ENCODE results near the gene SMIM20.
A peak's percentile ranks its signal among the peaks of the same experiment; 100 is the strongest.
"Not testable (repeated sequence)": the region's sequence is repeated elsewhere in the genome, so short reads cannot be mapped to it uniquely, and the experiment has no call there.

SMIM20 gene

DNA sequence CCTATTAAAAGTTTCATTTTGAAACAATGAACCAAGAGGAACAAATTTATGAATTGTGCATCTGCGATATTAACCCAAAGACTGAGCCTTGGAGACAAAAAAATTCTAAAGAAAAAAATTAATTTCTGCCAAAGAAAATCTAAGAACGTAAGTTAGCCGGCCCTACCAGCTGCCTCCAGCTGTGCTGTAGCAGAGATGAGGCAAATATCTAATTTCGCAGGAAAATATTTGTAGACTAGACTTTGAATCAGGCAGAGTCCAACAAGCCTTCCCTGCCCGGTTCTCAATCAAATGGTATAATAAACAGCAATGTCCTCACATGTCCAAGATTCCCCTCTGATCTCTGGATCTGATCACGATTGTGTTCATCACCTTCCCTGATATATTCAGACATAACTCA lies 21.2 kb upstream of the SMIM20 start:
- DNase-seq, result no peak

DNA sequence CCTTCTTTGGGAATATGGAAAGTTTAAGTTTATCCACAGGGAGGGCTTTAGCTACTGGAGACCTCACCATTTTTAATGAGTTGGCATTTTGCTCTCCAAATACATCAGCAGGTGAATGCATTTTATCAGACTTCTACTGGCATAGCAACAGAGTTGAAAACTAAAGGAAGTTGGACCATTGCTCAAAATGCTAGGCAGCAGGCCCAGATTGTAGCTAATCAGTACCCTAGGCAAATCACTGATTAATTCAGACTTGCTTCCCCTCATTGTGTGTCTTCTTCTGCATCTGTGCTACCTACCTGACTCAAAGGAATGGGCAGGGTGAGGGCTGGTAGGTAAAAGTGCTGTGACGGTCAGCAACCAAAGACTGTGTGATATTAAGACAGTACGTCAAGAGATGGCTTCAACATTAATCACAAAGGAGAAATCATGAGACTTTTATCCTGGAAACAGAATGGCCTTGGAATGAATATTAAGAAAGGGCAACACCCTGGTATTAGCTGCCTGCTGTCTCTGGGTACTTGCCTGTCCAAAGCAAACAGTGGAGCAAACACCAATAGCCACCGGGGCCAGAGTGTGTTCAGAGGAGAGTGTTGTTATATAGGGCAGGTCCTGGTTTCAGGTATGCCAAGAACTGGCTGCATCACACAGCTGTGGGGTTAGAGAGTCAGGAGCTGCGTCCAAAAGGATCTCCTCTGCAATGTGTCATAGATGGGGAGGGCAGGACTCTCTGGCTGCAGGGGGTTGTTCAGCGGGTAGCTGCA lies 17.1 kb upstream of the SMIM20 start:
- no peak for DNase-seq

DNA sequence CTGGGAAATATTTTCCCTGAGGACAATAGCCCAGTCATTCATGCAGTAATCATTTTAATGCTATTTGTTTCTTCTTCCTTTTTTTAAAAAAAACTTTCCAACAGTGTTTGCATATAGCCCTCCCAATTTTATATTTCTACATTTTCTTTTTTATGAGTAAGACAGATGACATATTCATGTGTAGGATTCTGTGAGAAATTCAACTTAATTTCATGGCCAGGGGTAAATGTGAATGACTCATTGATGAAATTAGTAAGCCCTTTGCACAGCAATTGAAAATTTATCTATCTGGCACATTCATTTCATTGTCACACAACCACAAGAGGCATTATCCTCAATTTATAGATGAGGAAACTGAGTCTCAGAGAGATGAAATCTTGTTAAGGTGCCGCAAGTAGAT lies 13.7 kb upstream of the SMIM20 start:
- no peak for DNase-seq

DNA sequence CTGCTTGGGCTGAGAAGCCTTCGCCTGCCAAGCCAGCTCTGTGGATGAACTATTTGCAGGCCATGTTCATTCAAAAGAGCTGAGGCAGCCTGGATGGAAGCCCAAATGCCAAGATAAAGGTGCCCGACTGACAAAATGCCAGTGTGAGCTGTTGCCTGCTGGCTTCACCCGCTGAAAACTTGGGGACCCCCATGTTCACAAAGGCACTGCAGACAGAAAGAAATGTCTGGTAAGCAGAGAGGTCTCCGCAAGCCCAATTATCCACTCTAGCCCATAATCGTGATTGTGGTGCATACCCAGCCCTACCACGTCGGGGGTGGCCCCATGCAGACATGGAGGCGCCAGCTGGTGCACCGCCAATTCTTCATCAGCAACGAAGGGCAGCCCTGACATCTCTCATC lies 13.0 kb upstream of the SMIM20 start:
- DNase-seq, result no peak

DNA sequence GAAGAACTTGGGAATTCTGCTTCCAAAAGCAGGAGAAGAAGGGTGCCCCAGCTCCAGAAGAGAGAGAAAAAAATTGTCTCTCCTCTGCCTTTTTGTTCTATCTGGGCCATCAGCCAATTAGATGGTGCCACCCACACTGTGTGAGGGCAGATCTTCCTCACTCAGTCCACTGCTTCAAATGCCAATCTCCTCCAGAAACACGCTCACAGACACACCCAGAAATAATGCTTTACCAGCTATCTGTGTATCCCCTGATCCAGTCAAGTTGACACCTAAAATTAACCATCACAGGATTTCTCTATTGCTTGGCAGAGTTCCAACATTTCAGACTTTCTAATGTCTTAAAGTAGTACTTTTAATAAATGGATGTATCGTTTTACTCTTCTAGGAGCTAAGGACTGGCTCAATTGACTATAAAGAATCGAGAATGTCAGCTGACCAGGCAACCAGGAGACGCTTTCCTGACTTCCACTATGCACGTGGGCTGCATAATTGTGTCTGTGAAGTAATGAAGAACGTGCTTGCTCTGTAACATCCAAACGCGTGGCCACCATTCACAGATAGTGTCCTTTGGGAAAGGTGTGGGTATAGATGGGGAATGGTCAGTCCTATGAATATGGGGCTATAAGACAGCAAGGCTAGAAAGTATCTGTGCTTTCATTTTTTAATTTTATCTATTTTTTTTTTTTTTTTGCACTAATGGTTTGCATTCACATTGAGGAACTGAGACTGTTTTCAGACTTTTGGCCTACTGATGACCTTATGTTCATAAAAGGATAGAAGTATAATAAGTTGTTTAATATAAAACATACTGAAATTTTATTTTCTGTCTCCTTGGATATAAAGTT lies 9.9 kb upstream of the SMIM20 start:
- DNase-seq, result no peak

DNA sequence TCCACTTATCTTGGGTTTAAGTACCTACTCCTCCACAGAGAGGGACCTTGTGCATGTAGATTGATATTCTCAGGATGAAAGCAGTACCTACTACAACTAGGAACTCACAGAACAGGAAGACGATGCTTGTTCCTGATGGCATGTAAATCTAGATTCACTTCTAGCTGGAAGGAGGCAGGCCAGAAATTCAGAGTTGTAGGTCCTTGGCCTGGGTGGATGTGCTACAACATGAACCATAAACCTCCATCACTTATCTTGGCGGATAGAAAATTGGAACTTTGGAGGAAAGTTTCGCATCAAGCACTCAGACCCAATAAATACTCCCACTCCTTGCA lies 9.3 kb upstream of the SMIM20 start:
- DNase-seq, result no peak

DNA sequence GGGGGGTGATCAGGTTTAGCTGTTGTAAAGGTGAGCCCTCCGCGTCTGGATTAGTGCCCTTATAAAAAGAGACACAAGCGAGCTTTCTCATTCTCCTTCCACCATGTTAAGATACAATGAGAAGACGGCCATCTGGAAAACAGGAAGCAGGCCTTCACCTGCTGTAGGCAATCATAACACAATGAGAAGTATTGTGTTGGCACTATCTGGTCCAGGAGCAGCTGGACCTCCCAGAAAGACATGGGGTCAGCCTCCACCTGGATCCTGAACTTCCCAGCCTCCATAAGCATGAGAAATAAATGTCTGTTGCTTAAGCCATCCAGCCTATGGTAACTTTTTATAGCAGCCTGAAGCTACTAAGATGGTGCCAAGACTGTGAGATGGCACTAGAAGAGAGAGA lies 8.6 kb upstream of the SMIM20 start:
- no peak for DNase-seq

DNA sequence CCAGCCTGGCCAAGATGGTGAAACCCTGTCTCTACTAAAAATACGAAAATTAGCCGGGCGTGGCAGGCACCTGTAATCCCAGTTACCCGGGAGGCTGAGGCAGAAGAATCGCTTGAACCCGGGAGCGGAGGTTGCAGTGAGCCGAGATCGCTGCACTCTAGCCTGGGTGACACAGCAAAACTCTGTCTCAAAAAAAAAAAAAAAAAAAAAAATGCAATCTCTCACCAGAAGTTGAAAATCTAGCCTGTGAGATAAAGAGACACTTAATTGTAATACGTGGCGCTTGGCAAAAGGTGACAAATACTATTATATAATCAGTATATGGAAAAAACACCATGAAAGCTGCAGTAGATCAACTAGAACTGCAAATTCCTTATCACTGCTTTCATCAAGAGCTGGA lies 7.9 kb upstream of the SMIM20 start:
- not testable (repeated sequence) for DNase-seq

DNA sequence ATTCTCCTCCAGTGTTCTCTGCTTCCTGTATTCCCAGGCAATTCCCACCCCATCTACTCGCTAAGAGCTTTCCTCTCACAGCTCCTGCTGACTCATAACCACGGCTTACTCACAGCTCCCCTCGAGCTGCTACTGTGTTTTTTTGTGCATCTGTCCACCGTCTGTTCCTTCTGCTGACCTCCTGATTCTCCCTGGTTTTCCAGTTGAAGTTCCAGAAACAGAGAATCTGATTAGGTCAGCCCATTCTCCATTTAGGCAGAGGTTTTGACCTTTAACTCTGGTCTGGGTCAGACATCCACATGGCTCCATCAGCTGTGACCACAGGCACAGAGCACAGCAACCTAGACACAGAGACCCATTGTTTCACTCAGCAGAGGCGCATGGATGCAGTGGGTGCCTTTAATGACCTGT lies 5.5 kb upstream of the SMIM20 start:
- no peak for DNase-seq

DNA sequence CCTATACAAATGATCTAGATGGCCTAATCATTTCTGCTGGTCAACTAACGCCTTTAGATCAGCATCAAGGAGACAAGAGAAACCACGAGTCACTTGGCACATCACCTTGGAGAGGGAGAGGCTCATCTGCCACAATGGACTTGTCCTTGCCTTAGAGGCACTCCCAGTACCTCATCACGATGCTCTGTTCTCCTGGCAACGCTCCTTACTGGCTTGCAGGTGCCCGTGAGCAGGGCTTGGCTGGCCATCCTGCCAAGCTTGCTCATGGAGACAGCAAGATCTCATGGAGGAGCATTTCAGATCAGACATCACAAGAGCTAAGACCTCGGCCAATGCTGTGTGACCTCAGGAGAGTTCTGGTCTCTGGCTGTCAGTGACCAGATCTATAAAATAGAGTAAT lies 2.7 kb upstream of the SMIM20 start:
- no peak for DNase-seq

DNA sequence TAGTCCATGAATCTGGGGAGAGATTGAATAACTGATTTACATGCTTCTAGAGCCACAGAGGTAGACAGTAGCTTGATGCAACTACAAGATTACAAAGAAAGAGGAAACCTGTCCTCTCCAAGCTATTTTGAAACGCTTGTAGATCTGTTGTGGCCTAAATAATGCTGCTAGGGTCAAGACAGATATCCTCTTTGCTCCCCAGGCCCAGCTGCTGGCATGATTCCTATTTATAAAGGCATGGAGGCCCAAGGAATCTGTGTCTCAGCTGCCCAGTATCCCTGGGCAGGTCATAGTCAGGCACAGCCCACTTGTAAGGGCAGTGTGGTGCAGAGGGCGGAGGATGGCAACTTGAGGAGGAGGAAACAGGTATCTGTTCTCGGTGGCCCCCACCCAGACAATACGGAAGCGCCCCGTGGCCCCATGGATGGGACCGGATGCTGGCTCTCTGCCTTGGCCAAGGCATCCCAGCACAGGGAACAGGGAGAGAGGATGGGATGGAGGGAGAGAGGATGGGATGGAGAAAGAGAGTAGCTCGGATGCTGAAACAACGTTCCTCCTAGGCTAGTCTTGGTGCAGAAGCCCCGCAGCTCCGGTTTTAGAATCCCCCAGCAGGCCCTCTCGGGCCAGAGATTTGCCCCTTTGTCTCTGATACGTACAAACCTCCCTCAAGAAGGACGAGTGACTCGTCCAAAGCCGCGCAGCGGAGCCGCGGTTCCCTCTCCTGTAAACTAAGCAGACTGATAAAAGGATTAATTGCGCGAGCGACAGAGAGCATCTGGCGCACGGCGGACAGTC lies 767 bp upstream of the SMIM20 start:
- peak in 4 of 5 donors; percentile 6 to 36 (median 20) for DNase-seq

DNA sequence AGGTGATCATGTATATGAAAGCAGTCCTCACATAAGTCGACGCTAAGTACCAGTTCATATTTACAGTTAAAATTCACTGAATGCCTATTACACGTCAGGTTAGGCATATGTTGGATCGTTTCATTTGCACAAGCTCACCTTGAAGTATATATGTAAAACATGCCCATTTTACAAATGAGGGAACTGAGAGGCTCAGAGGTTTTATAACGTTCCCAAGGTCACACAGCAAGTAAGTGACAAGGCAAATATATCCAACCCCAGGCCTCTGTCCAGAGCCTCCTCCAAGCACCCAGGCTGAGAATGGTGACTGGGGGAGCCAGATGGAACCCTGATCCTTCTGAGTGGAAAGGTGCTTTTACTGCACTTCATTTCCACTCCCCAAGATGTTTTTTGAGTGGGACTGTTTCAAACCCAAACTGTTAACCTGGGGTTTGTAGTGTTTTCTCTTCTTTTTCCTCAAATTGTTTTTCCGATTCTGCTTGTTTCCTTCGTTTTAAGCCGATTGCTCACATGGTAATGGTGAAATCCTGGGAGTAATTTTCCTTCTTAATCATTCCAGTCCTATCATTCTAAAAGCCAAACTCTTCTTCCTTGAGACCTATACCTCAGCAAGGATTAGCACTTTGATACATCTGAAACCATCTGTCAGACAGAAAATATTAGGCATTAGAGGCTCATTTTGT lies 791 bp downstream of the SMIM20 start:
- no peak for DNase-seq

DNA sequence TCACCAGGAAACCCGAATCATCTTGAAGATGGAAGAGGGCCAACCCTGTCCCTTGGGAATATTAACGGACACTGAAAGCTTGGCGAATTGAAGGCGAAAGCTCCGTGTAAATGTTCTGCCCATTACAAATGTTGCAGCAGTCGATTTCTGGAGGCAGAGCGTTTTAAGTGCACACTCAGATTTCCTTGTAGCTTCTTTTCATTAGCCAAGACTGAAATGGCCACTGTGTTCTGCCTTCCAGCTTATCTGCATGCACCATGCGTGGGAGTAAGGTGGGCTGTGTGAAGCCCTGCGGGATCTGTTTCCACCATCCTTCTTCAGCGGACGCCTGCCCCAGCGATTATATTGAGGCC lies 1.3 kb downstream of the SMIM20 start:
- no peak for DNase-seq

DNA sequence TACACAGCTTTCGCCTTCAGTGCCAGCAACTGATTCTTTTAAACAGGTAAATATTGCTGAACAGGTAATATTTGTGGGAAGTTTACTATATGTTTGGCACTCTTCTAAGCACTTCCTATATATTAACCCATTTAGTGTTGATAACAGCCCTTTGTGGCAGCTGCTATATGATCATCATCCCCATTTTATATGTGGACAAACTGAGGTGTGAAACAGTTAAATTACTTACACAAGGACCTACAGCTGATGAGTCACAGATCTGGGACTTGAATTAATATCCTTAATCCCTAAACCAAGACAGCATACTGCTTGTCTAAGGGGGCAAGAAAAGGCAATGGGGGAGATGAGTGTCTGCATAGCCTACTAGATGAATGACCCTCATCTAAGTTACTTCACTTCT lies 2.9 kb downstream of the SMIM20 start:
- no peak for DNase-seq

DNA sequence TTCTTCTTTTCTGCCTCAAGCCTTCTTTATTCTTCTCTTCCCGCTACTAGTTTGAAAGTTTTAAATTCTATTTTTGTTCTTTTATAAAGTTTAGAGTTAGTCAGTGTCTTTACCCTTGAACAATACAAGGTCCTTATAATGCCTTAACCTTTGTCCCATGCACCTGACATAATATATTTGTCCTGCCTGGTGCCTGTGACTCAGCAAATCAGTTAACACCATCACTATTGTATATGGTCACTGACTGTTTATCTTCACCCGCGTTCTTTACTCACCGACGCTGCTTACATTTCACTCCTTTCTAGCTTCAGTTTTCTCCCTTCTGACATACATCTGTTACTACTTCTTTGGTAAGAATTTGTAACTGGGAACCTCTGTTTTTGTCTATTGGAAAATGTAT lies 5.7 kb downstream of the SMIM20 start:
- DNase-seq, result no peak

DNA sequence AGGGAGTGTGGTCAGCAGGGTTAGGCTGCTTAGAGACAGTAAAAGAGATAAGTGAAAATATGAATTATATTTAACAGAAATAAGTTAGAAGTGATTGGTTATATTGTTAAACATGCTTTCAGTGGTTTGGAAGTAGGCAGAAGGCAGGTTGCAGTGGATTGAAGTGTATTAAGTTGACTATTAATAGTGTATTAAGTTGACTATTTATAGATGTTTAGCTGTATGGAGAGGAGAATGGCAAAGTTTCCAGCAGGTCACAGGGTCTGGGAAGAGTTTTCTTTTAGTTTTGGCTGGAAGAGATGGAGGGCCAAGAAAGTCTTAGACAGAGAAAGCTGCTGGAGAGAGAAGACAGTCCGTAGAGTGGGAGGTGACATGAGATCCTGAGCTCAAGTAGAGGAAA lies 7.9 kb downstream of the SMIM20 start:
- DNase-seq, result no peak

DNA sequence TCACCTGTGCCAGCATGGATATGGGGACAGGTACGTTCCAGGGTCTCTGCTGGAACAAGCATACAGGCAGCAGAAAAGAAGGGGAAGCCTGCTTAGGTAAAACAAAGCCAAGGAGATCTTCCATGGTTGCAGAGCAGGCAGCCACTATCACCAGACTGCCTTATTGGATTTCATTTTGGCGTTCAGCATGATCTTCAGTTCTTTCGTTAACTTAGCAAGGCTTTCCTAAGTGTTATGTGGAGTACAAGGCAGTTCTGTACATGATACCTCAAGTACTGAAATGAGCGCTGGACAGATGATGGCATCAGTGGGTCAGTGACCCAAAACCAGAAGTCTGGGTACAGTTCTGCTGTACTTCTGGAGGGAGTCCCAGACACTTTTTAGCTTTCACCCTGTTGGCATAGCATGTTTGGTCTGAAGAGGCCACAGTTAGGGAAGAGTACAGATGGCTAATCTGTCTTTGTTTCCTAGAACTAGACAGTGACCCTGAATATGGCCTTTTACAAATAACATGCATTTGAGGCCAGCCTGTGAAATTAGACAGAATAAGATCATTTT lies 8.9 kb downstream of the SMIM20 start:
- DNase-seq, result no peak

DNA sequence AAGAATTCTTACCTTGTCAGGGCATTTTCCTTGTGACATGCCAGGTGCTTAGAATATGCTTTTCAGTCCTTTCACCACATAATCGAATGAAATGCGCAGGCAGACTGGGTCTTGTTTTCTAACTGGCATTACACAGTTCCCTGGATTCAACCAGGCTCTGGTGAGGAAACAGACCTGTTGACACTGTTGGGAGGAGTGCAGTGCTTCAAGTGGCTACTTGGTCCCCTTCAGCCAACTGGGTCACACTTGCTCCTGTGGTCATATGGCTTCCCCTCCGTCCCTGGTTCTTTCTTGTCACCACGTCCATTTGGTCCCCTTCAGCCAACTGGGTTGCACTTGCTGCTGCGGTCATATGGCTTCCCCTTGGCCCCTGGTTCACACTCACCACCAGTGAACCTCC lies 9.7 kb downstream of the SMIM20 start:
- DNase-seq, result no peak

DNA sequence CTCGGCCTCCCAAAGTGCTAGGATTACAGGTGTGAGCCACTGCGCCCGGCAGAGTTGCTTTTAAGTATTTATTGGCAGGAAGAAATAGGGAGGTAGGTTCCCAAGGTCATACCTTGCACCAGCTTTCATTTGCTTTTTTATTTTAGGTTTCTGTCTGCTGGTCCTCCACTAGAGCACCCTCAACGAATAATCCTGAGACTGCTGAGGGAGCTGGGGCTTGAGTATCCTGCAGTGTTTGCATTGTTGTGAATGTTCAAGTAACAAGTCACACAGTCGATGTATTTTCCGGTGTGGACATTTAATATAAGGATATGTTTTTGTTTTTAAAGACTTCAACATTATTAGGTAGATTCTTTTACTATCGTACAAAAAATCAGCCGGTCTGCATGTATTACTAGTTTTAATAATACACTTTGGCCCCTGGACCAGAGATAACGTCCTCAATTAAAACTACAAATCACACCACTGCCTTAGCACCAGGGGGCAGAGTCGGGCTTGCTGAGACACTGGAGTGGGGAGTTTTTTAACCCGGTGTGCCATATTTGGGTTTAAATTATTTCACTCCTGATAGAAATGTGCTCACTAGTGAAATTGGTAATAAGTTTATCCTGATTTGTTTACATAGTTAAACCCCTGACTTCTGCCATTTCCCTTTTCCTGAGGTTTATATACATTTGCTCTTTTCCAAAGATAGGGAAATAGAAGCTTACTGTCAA lies 11.6 kb downstream of the SMIM20 start:
- DNase-seq, result peak in 1 of 5 donors; percentile 19

DNA sequence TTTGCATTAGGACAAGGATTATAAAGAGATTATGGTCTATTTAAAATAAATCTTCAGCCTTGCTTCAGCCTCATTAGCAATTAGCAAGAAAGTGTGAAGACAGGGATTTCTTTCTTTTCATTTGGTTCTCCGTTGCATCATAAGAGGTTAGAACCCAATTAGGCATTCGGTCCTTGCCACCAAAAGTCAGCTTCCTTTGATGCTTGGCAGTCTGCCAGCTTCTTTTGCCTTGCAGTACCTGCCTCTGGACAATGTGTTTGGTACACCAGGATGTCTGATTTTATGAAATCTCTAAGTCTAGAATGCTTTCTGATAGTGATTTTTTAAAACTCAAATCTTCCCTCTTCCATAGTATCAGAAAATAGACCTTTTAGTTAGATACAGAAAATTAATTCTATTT lies 12.4 kb downstream of the SMIM20 start:
- peak in 1 of 5 donors; percentile 19 for DNase-seq

DNA sequence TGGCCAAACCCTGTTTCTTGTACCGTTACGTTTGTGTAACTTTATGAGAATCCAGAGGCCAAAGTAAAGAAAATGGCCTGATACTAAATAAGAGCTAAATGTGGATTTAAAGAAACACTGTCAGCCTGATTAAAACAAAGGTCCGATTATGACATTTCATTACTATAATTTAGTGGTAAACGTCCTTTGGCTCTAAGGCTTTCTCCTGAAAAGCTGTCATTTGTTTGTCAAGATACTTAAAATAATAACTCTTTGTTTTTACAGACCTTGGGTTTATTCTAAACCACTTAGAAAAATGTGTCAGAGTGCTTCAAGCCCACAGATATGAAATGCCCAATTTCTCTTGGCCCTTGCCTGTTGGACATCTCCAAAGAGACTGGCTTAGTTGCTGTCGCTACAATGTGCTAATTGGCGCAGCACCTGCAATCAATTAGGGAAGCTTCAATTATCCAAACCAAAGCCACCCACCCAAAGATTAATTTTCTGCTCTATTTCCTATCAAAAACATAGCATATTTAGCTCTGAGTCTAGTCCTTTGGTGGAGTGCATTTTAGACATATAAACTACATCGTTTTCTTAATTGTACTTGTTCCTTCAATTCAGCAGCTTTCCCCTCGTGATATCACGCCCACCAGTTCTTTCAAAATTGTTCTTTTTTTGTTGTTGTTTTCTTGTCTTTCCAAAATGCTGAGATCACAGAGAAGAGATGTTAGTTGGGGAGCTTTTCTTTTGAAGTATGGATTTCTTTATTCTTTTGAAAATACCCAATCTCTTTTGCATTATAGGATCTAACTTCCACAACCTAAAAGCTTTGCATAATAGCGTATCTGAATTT lies 13.6 kb downstream of the SMIM20 start:
- DNase-seq, result no peak

Data from T-helper 1 cell (primary cell).